RPMI8226 (cell line): ENCODE results near the gene AIFM3.

Experiments
- DNase-seq: peaks from one replicate; pipeline ENCODE4 v3.0.0-alpha.2; 2015

Gene AIFM3

DNA sequence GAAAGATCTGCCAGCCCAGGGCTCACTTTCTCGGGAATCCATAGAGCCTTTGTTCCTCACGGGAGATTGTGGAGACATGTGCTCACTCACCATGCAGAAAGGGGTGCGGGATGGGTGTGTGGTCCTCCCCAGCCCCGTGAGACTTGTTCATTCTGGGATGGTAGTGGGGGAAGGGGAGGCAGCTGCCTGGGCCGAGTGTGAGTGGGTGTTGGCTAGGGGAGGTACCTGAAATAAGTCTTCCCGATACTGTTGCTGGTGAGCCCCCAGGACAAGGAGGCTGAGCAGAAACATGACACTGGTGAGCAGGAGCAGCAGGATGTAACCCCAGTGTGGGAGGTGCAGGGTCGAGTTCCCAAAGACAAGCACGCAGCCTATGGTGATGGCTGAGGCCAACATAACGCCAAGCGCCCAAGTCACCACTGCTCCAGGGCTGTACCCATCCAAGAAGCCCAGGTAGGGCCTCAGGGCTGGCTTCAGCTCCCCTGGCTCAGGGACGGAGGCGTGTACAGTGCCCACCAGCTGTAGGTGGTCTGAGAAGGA, 62.5 kb downstream of the AIFM3 start:
- DNase-seq: no peak

DNA sequence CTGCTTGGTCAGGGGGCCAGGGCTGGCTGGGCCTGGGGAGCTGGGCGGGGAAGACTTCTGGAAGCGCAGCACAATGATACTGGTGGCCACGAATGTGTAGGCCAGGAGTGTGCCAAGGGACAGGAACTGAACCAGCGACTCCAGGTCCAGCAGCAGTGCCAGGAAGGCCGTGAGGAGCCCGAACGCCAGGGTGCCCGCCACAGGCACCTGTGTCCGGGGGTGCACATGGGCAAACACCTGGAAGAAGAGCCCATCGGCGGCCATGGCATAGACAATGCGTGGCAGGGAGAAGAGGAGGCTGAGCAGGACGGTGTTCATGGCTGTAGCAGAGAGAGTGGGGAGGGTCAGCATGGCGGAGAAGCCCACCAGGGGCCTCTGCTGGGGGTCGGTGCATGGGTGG, 63.0 kb downstream of the AIFM3 start:
- no peak for DNase-seq
